Measurements from ENCODE around the gene SUPT20H. TPM values are rescaled to one million over a fixed set of nuclear protein-coding genes. Genes with fewer than 3 reads are reported as not detected.

Gene SUPT20H
- total and polyA plus RNA-seq, 2 of the 13 experiments (the other 11 are each of a cell fraction or from before 2014, with no cell fraction given) = 35.0 to 63.6 TPM

DNA sequence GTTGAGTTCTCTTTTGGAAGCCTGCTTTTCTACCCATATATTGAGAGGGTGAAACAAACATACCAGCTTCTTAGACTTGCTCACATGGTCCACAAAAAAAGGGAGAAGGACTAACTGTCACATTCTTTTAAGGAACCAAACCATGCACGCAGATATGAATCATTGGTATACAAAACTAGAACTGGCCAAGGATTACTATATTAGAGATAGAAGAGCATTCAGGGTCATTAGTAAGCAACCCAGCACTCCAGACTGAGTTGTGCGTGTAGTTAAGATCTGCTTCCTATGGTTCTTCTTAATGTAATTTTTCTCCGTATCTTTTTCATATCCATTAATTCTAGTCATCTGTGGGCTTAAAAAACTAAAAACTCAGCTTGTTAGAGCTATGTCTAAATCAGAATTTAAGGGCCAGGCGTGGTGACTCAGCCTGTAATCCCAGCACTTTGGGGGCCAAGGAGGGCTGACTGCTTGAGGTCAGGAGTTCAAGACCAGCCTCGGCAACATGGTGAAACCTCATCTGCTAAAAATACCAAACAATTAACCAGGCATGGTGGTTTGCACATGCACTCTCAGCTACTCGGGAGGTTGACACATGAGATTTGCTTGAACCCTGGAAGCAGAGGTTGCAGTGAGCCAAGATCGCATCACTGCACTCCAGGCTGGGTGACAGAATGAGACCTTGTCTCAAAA lies 80.0 kb downstream of the SUPT20H start:
- intact Hi-C loops (cut with micrococcal nuclease; ENCODE audit: unreplicated experiment) = loop anchor here (2.0 to 5.0 kb wide), 2 partner anchors 129 to 557 kb away; no protein-coding TSS in a partner anchor
- no TSS peak for BruUV-seq (replicated peaks)
- POLR2A ChIA-PET = no interaction called here
- 94% methylated on average over 7 of the region's 7 CpGs for WGBS (ENCODE audit: low lambda C conversion rate)
- Histone ChIP-seq H4K20me1 (ENCODE audit: insufficient read depth, low read length) (0 out of 2 replicates have a peak, but pooled peaks cover 3% of the 10 kb centered on the region), H3K27me3 (ENCODE audit: control insufficient read depth in 1 of 2, insufficient read depth in 2 of 2, low read length in 2 of 2) (no peaks in the 10 kb centered on the region), H3K9ac (ENCODE audit: insufficient read depth, low read depth, low read length) (no peak overlapping the region), H3K9me3 (ENCODE audit: low read length) (no peaks in the 10 kb centered on the region; the same call in 1 of the 2 replicates), H3K4me3 (replicated peaks in 1 of 3; ENCODE audit: insufficient read depth in 1 of 3, low read depth in 2 of 3, low read length in 3 of 3) (no peak overlapping the region), H3K36me3 (replicated peaks in 1 of 2; ENCODE audit: control insufficient read depth in 1 of 2, insufficient read depth in 2 of 2, low read length in 2 of 2) (peaks cover 11 to 68% of the 10 kb centered on the region in 2 experiments), H3K27ac (ENCODE audit: extremely low read length, insufficient read depth, low read length) (no peak overlapping the region), H3K4me2 (ENCODE audit: low read depth, low read length) (no peak overlapping the region), H2AFZ (ENCODE audit: low read length) (no peak overlapping the region), H3K79me2 (ENCODE audit: insufficient read depth, low read length) (no peaks in the 10 kb centered on the region), H3K4me1 (ENCODE audit: insufficient read depth, low read length) (no peaks in the 10 kb centered on the region)
- CTCF ChIA-PET (ENCODE audit: low intra/inter-chr PET ratio, low total read pairs) = interaction anchor here (4.8 kb wide), 1 partner anchor 121 kb away, joined by 39 read pairs; no protein-coding TSS in a partner anchor
- TF ChIP-seq, protein P1, sequence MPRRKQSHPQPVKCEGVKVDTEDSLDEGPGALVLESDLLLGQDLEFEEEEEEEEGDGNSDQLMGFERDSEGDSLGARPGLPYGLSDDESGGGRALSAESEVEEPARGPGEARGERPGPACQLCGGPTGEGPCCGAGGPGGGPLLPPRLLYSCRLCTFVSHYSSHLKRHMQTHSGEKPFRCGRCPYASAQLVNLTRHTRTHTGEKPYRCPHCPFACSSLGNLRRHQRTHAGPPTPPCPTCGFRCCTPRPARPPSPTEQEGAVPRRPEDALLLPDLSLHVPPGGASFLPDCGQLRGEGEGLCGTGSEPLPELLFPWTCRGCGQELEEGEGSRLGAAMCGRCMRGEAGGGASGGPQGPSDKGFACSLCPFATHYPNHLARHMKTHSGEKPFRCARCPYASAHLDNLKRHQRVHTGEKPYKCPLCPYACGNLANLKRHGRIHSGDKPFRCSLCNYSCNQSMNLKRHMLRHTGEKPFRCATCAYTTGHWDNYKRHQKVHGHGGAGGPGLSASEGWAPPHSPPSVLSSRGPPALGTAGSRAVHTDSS (CRISPR knock-in tag; conservative IDR thresholded peaks at IDR 0.05) = no peak
- TF ChIP-seq BCL6 (CRISPR knock-in tag; IDR thresholded peaks at IDR 0.05) (no peak), ZNF496 (CRISPR knock-in tag; IDR thresholded peaks at IDR 0.05; ENCODE audit: insufficient replicate concordance) (no peak), ZNF839 (CRISPR knock-in tag; IDR thresholded peaks at IDR 0.05; ENCODE audit: borderline replicate concordance) (no peak), ZNF468 (CRISPR knock-in tag; IDR thresholded peaks at IDR 0.05) (no peak), NPAS2 (CRISPR knock-in tag; IDR thresholded peaks at IDR 0.05; ENCODE audit: borderline replicate concordance) (no peak)
- TF ChIP-seq, protein P2, sequence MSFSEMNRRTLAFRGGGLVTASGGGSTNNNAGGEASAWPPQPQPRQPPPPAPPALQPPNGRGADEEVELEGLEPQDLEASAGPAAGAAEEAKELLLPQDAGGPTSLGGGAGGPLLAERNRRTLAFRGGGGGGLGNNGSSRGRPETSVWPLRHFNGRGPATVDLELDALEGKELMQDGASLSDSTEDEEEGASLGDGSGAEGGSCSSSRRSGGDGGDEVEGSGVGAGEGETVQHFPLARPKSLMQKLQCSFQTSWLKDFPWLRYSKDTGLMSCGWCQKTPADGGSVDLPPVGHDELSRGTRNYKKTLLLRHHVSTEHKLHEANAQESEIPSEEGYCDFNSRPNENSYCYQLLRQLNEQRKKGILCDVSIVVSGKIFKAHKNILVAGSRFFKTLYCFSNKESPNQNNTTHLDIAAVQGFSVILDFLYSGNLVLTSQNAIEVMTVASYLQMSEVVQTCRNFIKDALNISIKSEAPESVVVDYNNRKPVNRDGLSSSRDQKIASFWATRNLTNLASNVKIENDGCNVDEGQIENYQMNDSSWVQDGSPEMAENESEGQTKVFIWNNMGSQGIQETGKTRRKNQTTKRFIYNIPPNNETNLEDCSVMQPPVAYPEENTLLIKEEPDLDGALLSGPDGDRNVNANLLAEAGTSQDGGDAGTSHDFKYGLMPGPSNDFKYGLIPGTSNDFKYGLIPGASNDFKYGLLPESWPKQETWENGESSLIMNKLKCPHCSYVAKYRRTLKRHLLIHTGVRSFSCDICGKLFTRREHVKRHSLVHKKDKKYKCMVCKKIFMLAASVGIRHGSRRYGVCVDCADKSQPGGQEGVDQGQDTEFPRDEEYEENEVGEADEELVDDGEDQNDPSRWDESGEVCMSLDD (CRISPR knock-in tag; IDR thresholded peaks at IDR 0.05; ENCODE audit: borderline replicate concordance) = no peak
- TF ChIP-seq, protein P3, sequence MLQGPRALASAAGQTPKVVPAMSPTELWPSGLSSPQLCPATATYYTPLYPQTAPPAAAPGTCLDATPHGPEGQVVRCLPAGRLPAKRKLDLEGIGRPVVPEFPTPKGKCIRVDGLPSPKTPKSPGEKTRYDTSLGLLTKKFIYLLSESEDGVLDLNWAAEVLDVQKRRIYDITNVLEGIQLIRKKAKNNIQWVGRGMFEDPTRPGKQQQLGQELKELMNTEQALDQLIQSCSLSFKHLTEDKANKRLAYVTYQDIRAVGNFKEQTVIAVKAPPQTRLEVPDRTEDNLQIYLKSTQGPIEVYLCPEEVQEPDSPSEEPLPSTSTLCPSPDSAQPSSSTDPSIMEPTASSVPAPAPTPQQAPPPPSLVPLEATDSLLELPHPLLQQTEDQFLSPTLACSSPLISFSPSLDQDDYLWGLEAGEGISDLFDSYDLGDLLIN (CRISPR knock-in tag; IDR thresholded peaks at IDR 0.05; ENCODE audit: borderline replicate concordance) = no peak
- ATAC-seq (no peak), FAIRE-seq (no peak), DNase-seq (ENCODE audit: low spot score) (no peak)
- in situ Hi-C loops (cut with HindIII; ENCODE audit: extremely low pct_ligation_motif_present, low pct_unique_long_range_greater_than_20kb) = loop anchor here (5.0 kb wide), 1 partner anchor 122 kb away; no protein-coding TSS in a partner anchor
